Osteocyte (in vitro differentiated cells): ENCODE measurements around the gene STXBP5L. TPM values are rescaled to one million over a fixed set of nuclear protein-coding genes. Genes with fewer than 3 reads are reported as not detected.

Experiments
- DNase-seq: peaks from one replicate; pipeline ENCODE4 v3.0.0; 2021; ENCODE audit warnings: mixed read lengths; ENCODE audit not compliant: unreplicated experiment; ENCODE audit errors: extremely low spot score
- H3K27ac Mint-ChIP-seq: one replicate; pipeline ENCODE4 v1.8.0; 2021; ENCODE audit warnings: mild to moderate bottlenecking, mixed read lengths; ENCODE audit not compliant: unreplicated experiment
- H3K27me3 Mint-ChIP-seq: one replicate; pipeline ENCODE4 v1.8.0; 2021; ENCODE audit warnings: mixed read lengths; ENCODE audit not compliant: unreplicated experiment
- H3K36me3 Mint-ChIP-seq: one replicate; pipeline ENCODE4 v1.8.0; 2021; ENCODE audit warnings: mixed read lengths; ENCODE audit not compliant: unreplicated experiment
- H3K4me1 Mint-ChIP-seq: one replicate; pipeline ENCODE4 v1.8.0; 2021; ENCODE audit warnings: mixed read lengths; ENCODE audit not compliant: unreplicated experiment
- H3K4me3 Mint-ChIP-seq: one replicate; pipeline ENCODE4 v1.8.0; 2021; ENCODE audit warnings: mild to moderate bottlenecking, moderate library complexity, mixed read lengths; ENCODE audit not compliant: unreplicated experiment
- H3K9me3 Mint-ChIP-seq: one replicate; pipeline ENCODE4 v1.8.0; 2021; ENCODE audit warnings: mixed read lengths; ENCODE audit not compliant: unreplicated experiment
- CTCF ChIP-seq: fragments of 200-600 bp; sonication (generic); IDR thresholded peaks from 2 replicates; pipeline ENCODE4 v1.5.0; 2021; ENCODE audit warnings: antibody characterized with exemption, mild to moderate bottlenecking, moderate library complexity
- long read RNA-seq: library from polyadenylated mRNA; unstranded; transcript quantifications from one replicate; pipeline ENCODE4 v2.0.0, GENCODE V29; 2021
- total RNA-seq: library from RNA; stranded (reverse); gene quantifications from 2 replicates; pipeline ENCODE4 v1.2.1, GENCODE V29; 2021

The STXBP5L gene
- total RNA-seq: not detected in 2 replicates
- long read RNA-seq: 0 reads

- H3K4me1 Mint-ChIP-seq: peaks cover 13% of the 10 kb centered on the region
- H3K27me3 Mint-ChIP-seq: peaks cover 58% of the 10 kb centered on the region
- H3K4me3 Mint-ChIP-seq: peak within 1 kb of the TSS; percentile 89
- peaks cover 2% of the 10 kb centered on the region for H3K36me3 Mint-ChIP-seq
- H3K27ac Mint-ChIP-seq: no peak within 1 kb of the TSS
- no peaks in the 10 kb centered on the region for H3K9me3 Mint-ChIP-seq
- TF ChIP-seq CTCF: no peak
- DNase-seq: peak; percentile 86
Observed at GRCh38 chr3:120908030-120908794, at the start of gene STXBP5L. TSS of gene STXBP5L (plus strand) at chr3:120908205. CDS start at chr3:120909579, 1,374 bp downstream.

GRCh38 chr3:120858521-120858920 lies 49.5 kb upstream of the STXBP5L start:
- no peaks in the 10 kb centered on the region for H3K4me1 Mint-ChIP-seq
- DNase-seq: no peak
- no peaks in the 10 kb centered on the region for H3K9me3 Mint-ChIP-seq
- H3K27me3 Mint-ChIP-seq: peaks cover 10% of the 10 kb centered on the region
- no peak overlapping the region for H3K4me3 Mint-ChIP-seq
- TF ChIP-seq CTCF: no peak
- no peak overlapping the region for H3K27ac Mint-ChIP-seq
- H3K36me3 Mint-ChIP-seq: no peaks in the 10 kb centered on the region

- H3K36me3 Mint-ChIP-seq: no peaks in the 10 kb centered on the region
- H3K9me3 Mint-ChIP-seq: no peaks in the 10 kb centered on the region
- no peak for DNase-seq
- H3K4me3 Mint-ChIP-seq: no peak overlapping the region
- H3K27me3 Mint-ChIP-seq: peaks cover 8% of the 10 kb centered on the region
- no peaks in the 10 kb centered on the region for H3K4me1 Mint-ChIP-seq
- H3K27ac Mint-ChIP-seq: no peak overlapping the region
- no peak for TF ChIP-seq CTCF
Observed at GRCh38 chr3:120864541-120864940, 43.5 kb upstream of the STXBP5L start.

- H3K27me3 Mint-ChIP-seq: peaks cover 17% of the 10 kb centered on the region
- no peaks in the 10 kb centered on the region for H3K36me3 Mint-ChIP-seq
- no peak overlapping the region for H3K27ac Mint-ChIP-seq
- no peak for DNase-seq
- no peaks in the 10 kb centered on the region for H3K4me1 Mint-ChIP-seq
- no peak for TF ChIP-seq CTCF
- H3K9me3 Mint-ChIP-seq: no peaks in the 10 kb centered on the region
- H3K4me3 Mint-ChIP-seq: no peak overlapping the region
Observed at GRCh38 chr3:120875507-120875906, 32.5 kb upstream of the STXBP5L start.

GRCh38 chr3:120875989-120876388 lies 32.0 kb upstream of the STXBP5L start:
- Mint-ChIP-seq H3K4me1 (no peaks in the 10 kb centered on the region), H3K9me3 (no peaks in the 10 kb centered on the region), H3K36me3 (no peaks in the 10 kb centered on the region), H3K4me3 (no peak overlapping the region), H3K27ac (no peak overlapping the region), H3K27me3 (peaks cover 18% of the 10 kb centered on the region)
- TF ChIP-seq CTCF: no peak
- no peak for DNase-seq
